Kidney epithelial cell (primary cell): ENCODE results near the gene TAB2. TPM values are rescaled to one million over a fixed set of nuclear protein-coding genes. Genes with fewer than 3 reads are reported as not detected.

Source experiments
- DNase-seq: peaks from one replicate; pipeline ENCODE4 v3.0.0-alpha.2; 2010; ENCODE audit warnings: low read depth
- H3K27me3 ChIP-seq: 2 replicates; pipeline ENCODE4 v1.6.0; 2011; ENCODE audit warnings: low read length; ENCODE audit not compliant: control insufficient read depth, insufficient read depth
- H3K36me3 ChIP-seq: 2 replicates; pipeline ENCODE4 v1.5.1; 2011; ENCODE audit warnings: low read length; ENCODE audit not compliant: control insufficient read depth, insufficient read depth
- H3K4me3 ChIP-seq: 2 replicates; pipeline ENCODE4 v1.5.1; 2011; ENCODE audit warnings: low read depth, mild to moderate bottlenecking, control low read depth, low read length
- total RNA-seq: library from RNA; depleted of rRNA; stranded (reverse); fragments of >200 nt; gene quantifications from 2 replicates; pipeline ENCODE4 v1.2.3, GENCODE V29; 2015
- TF ChIP-seq, protein P1 (sequence below): IDR thresholded peaks from 2 replicates; pipeline ENCODE4 v1.5.1; 2011; ENCODE audit warnings: mild to moderate bottlenecking, moderate library complexity, low read length, control low read depth, inconsistent platforms; ENCODE audit not compliant: insufficient read depth, poor library complexity, severe bottlenecking

Gene TAB2
- total RNA-seq, 1 donor from 2014 or later = 30.7 TPM

DNA sequence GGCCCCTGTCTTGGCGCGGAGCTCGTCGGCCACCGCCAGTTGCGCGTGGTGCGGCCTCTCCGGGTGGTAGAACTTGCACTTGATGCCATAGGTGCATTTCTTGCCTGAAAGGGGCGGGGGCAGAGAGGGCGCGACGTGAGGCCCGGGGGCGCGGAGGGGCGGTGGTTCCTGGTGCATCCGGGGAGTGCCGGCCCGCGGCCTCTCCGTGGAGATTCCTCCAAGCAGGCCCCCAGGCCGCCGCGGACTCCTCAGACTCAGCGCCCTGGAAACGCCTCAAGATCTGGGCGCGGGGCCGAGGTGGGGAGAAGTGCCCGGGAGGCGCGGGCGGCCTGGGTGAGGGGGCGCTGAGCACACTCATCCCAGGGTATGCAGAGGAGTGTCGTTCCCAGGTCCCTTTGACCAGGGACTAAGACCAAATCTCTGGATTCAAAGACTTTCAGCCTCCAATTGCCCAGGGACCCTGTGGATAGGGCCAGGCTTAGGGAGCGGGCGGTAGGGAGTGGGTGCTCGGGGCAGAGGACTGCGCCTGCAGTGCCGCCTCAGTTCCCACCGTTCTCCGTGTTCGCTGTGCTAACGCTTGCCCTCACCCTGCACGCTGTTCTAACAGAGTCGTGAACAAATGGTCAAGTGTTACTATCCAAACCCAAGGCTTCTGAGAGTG, 134.0 kb downstream of the TAB2 start:
- H3K4me3 ChIP-seq = peak overlapping the region; percentile 36
- TF ChIP-seq, protein P1, sequence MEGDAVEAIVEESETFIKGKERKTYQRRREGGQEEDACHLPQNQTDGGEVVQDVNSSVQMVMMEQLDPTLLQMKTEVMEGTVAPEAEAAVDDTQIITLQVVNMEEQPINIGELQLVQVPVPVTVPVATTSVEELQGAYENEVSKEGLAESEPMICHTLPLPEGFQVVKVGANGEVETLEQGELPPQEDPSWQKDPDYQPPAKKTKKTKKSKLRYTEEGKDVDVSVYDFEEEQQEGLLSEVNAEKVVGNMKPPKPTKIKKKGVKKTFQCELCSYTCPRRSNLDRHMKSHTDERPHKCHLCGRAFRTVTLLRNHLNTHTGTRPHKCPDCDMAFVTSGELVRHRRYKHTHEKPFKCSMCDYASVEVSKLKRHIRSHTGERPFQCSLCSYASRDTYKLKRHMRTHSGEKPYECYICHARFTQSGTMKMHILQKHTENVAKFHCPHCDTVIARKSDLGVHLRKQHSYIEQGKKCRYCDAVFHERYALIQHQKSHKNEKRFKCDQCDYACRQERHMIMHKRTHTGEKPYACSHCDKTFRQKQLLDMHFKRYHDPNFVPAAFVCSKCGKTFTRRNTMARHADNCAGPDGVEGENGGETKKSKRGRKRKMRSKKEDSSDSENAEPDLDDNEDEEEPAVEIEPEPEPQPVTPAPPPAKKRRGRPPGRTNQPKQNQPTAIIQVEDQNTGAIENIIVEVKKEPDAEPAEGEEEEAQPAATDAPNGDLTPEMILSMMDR = no peak
- H3K36me3 ChIP-seq = no peaks in the 10 kb centered on the region
- no peak for DNase-seq
- H3K27me3 ChIP-seq = peaks cover 13% of the 10 kb centered on the region

DNA sequence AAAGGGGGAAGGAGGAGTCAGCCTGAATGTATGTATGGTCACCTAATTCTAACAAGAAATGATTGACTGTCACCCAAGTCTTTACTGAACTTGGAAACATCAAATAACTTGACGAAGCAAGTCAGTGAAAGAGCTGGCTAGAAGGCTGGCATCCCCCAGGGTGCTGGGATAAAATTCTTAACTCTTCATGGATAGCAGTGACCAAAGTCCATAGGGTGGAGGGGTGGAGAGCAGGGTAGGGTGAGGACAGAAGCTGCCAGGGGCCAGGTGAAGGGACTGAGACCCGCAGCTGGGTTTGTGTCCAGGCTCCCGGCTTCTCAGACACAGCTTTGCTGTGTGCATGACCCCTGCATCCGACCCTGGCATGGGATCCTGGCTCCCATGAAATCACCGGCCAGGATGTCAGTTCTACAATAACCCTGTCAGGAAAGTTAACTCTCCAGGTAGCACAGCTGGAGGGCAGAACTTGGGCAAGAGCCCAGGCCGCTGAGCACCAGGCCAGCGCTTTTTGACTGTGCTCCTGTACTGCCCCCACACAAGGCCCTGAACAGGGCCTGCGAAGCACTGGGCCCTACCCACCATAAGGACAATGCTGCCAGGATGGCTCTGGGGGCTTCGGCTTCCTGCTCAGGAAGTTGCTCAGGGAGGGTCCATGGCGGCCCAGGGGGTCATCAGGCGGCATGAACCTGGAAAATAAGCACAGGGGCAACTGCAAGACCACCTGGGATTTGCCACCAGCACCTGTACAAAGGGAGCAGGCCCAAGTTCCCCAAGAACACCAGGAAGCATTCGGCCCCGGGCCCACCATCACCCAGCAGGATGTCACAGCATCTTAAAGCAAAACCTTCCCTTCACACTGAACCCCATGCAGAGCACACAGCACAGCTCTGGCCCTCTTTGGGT, 134.8 kb downstream of the TAB2 start:
- no peak for DNase-seq
- H3K36me3 ChIP-seq = no peaks in the 10 kb centered on the region
- no peak overlapping the region for H3K4me3 ChIP-seq
- TF ChIP-seq, protein P1 = no peak
- H3K27me3 ChIP-seq = peaks cover 13% of the 10 kb centered on the region

DNA sequence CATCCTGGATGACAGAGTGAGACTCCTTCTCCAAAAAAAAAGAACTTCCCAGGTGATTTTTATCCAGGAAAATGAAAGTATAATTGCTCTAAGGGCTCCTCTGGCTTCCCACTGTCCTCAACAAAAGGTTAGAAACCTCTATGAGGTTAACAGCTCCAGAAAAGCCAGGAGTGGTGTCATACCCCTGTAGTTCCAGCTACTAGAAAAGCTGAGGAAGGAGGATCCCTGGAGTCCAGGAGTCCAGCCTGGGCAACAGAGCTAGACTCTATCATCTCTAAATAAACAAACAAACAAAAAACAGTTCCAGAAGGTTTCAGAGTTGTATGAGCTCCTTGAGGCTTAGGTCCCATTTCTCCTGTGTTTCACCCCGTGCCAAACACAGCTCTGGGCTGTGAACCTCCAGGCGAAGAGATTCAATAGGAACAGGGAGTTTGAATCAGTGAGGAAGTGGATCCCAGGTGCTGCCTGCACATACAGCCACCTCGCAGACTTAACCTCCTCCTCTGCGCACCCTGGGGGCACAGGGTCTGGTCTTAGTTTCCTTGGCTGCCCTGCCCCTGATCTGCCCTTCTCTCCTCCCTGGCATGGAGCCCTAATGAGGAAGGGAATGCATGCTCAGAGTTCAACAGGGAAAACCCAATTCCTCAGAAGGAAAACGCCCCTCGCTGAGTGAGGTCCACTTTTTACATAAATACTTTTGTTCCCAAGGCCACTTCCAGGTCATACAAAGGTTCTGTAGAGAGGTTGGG, 136.3 kb downstream of the TAB2 start:
- Histone ChIP-seq H3K4me3 (no peak overlapping the region), H3K27me3 (peaks cover 13% of the 10 kb centered on the region), H3K36me3 (no peaks in the 10 kb centered on the region)
- DNase-seq = no peak
- TF ChIP-seq, protein P1 = no peak

DNA sequence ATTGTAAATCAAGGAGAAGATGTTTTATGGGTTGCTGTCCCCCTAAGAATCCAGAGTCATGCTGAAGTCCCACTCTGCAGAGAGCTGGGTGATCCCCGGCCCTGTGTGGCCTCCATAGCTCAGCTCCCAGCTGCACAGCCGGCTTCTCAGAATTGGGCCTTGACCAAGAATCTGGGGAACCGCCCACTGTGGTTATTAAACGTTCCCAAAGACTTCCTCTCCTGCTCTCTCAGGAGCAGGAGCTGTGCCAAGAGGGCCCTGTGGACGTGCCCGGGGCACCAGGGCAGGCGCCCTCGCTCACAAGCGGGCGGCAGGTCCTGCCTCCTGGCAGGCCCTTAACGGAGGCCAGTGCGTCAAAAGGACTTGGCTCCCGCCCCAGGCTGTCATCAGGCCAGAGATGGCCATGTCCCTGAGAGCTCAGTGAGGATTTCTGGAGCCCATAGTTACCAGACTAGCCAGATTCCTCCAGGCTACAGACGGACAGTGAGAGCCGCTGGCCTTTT, 136.9 kb downstream of the TAB2 start:
- TF ChIP-seq, protein P1 = no peak
- Histone ChIP-seq H3K4me3 (no peak overlapping the region), H3K36me3 (no peaks in the 10 kb centered on the region), H3K27me3 (peaks cover 13% of the 10 kb centered on the region)
- DNase-seq = peak; percentile 9

DNA sequence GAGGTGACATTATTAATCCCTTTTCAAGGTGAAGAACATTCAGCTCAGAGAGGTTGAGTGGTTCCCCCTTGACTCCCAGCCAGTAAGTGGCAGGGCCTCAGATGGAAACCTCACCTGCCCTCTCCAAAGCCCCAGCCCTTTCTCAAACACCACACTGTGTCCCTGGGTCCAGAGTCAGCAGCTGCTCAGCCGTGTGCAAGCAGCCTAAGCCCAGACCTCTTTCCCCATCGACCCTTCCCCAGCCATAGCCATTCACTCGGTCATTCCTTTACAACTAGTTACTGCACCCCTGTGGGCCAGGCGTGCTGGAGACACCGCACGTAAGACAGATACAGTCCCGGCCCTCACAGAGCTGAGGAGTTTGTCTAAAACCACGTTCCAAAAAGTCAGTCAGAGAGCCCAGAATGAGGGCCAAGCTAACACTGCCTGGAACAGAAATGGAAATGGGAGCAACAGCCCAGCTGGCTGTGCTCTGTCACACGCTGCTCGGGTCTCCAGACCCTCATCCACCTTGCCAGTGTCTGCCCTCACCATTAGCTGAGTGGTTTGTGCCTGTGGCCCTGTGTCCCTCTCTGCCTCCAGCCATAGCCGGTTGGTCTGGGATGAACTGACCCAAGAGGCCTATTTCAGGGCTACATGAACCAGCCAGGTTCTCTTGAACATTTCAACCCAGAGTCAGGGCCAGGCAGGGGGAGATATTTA, 137.7 kb downstream of the TAB2 start:
- H3K27me3 ChIP-seq = peaks cover 12% of the 10 kb centered on the region
- DNase-seq = no peak
- TF ChIP-seq, protein P1 = no peak
- no peak overlapping the region for H3K4me3 ChIP-seq
- no peaks in the 10 kb centered on the region for H3K36me3 ChIP-seq
